ENCODE data around the gene IQSEC1.

The IQSEC1 gene

GRCh38 chr3:13107661-13108060 lies 34.4 kb upstream of the IQSEC1 start:
- DNase-seq (ENCODE audit: low spot score) = no peak

GRCh38 chr3:13106308-13107001 lies 33.2 kb upstream of the IQSEC1 start:
- no peak for DNase-seq (ENCODE audit: low spot score)

GRCh38 chr3:13105896-13106250 lies 32.6 kb upstream of the IQSEC1 start:
- DNase-seq (ENCODE audit: low spot score) = no peak

GRCh38 chr3:13105181-13105895 lies 32.1 kb upstream of the IQSEC1 start:
- no peak for DNase-seq (ENCODE audit: low spot score)

- no peak for DNase-seq (ENCODE audit: low spot score)
These were observed 31.3 kb upstream of the IQSEC1 start for GRCh38 chr3:13104511-13104910.

GRCh38 chr3:13103416-13104058 lies 30.3 kb upstream of the IQSEC1 start:
- DNase-seq (ENCODE audit: low spot score) = no peak

- DNase-seq (ENCODE audit: low spot score) = no peak
These were observed 29.4 kb upstream of the IQSEC1 start for GRCh38 chr3:13102386-13103345.

- no peak for DNase-seq (ENCODE audit: low spot score)
These were observed 26.5 kb upstream of the IQSEC1 start for GRCh38 chr3:13099707-13100106.

GRCh38 chr3:13098192-13098988 lies 25.2 kb upstream of the IQSEC1 start:
- DNase-seq (ENCODE audit: low spot score) = no peak

GRCh38 chr3:13096356-13096755 lies 23.1 kb upstream of the IQSEC1 start:
- no peak for DNase-seq (ENCODE audit: low spot score)

- no peak for DNase-seq (ENCODE audit: low spot score)
These were observed 22.2 kb upstream of the IQSEC1 start for GRCh38 chr3:13095408-13095937.

- peak; percentile 17 for DNase-seq (ENCODE audit: low spot score)
These were observed 20.5 kb upstream of the IQSEC1 start for GRCh38 chr3:13093687-13094086.

GRCh38 chr3:13092621-13093617 lies 19.7 kb upstream of the IQSEC1 start:
- DNase-seq (ENCODE audit: low spot score) = peak; percentile 44

GRCh38 chr3:13091898-13092611 lies 18.8 kb upstream of the IQSEC1 start:
- peak; percentile 88 for DNase-seq (ENCODE audit: low spot score)

- DNase-seq (ENCODE audit: low spot score) = no peak
These were observed 15.1 kb upstream of the IQSEC1 start for GRCh38 chr3:13088028-13089006.

GRCh38 chr3:13087320-13087990 lies 14.2 kb upstream of the IQSEC1 start:
- no peak for DNase-seq (ENCODE audit: low spot score)

GRCh38 chr3:13086531-13086981 lies 13.3 kb upstream of the IQSEC1 start:
- DNase-seq (ENCODE audit: low spot score) = no peak

All from cerebellar cortex (tissue), 1 donor.